Smooth muscle cell (in vitro differentiated cells): ENCODE results near the gene OXER1. TPM values are rescaled to one million over a fixed set of nuclear protein-coding genes. Genes with fewer than 3 reads are reported as not detected.

Experiments
- DNase-seq: peaks from one replicate; lab custom pipeline; 2025; ENCODE audit not compliant: unreplicated experiment; lab: John Stamatoyannopoulos, UW
- H2AFZ ChIP-seq: fragments of 200-600 bp; sonication (generic); 2 replicates; pipeline ENCODE4 v1.6.0; 2016; ENCODE audit warnings: antibody characterized with exemption, low read depth, mild to moderate bottlenecking
- H3F3A ChIP-seq: fragments of 200-600 bp; sonication (generic); 2 replicates; pipeline ENCODE4 v1.6.0; 2017; ENCODE audit warnings: antibody characterized with exemption, low read depth
- H3K27ac ChIP-seq: fragments of 200-600 bp; sonication (generic); 2 replicates; pipeline ENCODE4 v1.5.1; 2016; ENCODE audit warnings: low read depth, mild to moderate bottlenecking
- H3K27me3 ChIP-seq: fragments of 200-600 bp; sonication (generic); 2 replicates; pipeline ENCODE4 v1.6.1; 2016; ENCODE audit warnings: low read depth, mild to moderate bottlenecking
- H3K36me3 ChIP-seq: fragments of 200-600 bp; sonication (generic); 2 replicates; pipeline ENCODE4 v1.5.1; 2016; ENCODE audit warnings: low read depth
- H3K4me1 ChIP-seq: fragments of 200-600 bp; sonication (generic); 2 replicates; pipeline ENCODE4 v1.5.1; 2016; ENCODE audit warnings: low read depth
- H3K4me2 ChIP-seq: fragments of 200-600 bp; sonication (generic); 2 replicates; pipeline ENCODE4 v1.6.0; 2016; ENCODE audit warnings: mild to moderate bottlenecking
- H3K4me3 ChIP-seq: fragments of 200-600 bp; sonication (generic); 2 replicates; pipeline ENCODE4 v1.5.1; 2016; ENCODE audit warnings: mild to moderate bottlenecking
- H3K79me2 ChIP-seq: fragments of 200-600 bp; sonication (generic); 2 replicates; pipeline ENCODE4 v1.6.0; 2016; ENCODE audit warnings: low read depth, mild to moderate bottlenecking
- H3K9ac ChIP-seq: fragments of 200-600 bp; sonication (generic); 2 replicates; pipeline ENCODE4 v1.6.0; 2016; ENCODE audit warnings: low read depth
- H3K9me3 ChIP-seq: fragments of 200-600 bp; sonication (generic); replicated peaks from 2 replicates; pipeline ENCODE4 v1.5.1; 2016; ENCODE audit warnings: low read depth
- H4K20me1 ChIP-seq: fragments of 200-600 bp; sonication (generic); 2 replicates; pipeline ENCODE4 v1.6.0; 2016; ENCODE audit warnings: low read depth
- CTCF ChIP-seq: fragments of 200-600 bp; sonication (generic); IDR thresholded peaks from 2 replicates; pipeline ENCODE4 v1.5.1; 2017; ENCODE audit warnings: borderline replicate concordance, mild to moderate bottlenecking, antibody characterized with exemption; ENCODE audit not compliant: insufficient read depth, poor library complexity, severe bottlenecking
- WGBS: methylation state at CpG from one replicate; pipeline ENCODE4 v1.1.7; 2016; ENCODE audit warnings: low lambda C conversion rate; 5-methylcytosine and 5-hydroxymethylcytosine counted together
- polyA plus RNA-seq: library from polyadenylated mRNA; unstranded; fragments of >200 nt; fragmentation: Nextera tagmentation; extraction: Ambion mirVana; gene quantifications from 2 replicates; pipeline ENCODE4 v1.2.1, GENCODE V29; 2016
- total RNA-seq: library from RNA; depleted of rRNA; stranded (reverse); fragments of >200 nt; gene quantifications from 2 replicates; pipeline ENCODE4 v1.2.3, GENCODE V29; 2014

The OXER1 gene
- total and polyA plus RNA-seq, 2 experiments from 2014 or later: 2.2 TPM; not detected in 1

GRCh38 chr2:42799881-42800280 is 35.9 kb upstream of the OXER1 start:
- no peaks in the 10 kb centered on the region for H3K27me3 ChIP-seq
- H3K4me1 ChIP-seq: no peaks in the 10 kb centered on the region
- H3K79me2 ChIP-seq: no peaks in the 10 kb centered on the region
- H3K36me3 ChIP-seq: no peaks in the 10 kb centered on the region
- H3K9me3 ChIP-seq: no peaks in the 10 kb centered on the region
- H2AFZ ChIP-seq: no peak overlapping the region
- no peak for DNase-seq
- H3K9ac ChIP-seq: no peak overlapping the region
- H3F3A ChIP-seq: no peaks in the 10 kb centered on the region
- no peak for TF ChIP-seq CTCF
- H3K4me2 ChIP-seq: no peak overlapping the region
- no peak overlapping the region for H3K27ac ChIP-seq
- no peak overlapping the region for H3K4me3 ChIP-seq
- WGBS: 79% methylated on average over 4 of the region's 4 CpGs
- H4K20me1 ChIP-seq: no peaks in the 10 kb centered on the region

- TF ChIP-seq CTCF: no peak
- Histone ChIP-seq H3K4me3 (no peak overlapping the region), H3K27me3 (no peaks in the 10 kb centered on the region), H3K36me3 (no peaks in the 10 kb centered on the region), H3F3A (peaks cover 9% of the 10 kb centered on the region), H3K27ac (no peak overlapping the region), H4K20me1 (no peaks in the 10 kb centered on the region), H3K4me1 (peaks cover 11% of the 10 kb centered on the region), H2AFZ (no peak overlapping the region), H3K9ac (no peak overlapping the region), H3K4me2 (no peak overlapping the region), H3K9me3 (no peaks in the 10 kb centered on the region), H3K79me2 (no peaks in the 10 kb centered on the region)
- WGBS: 86% methylated on average over 6 of the region's 6 CpGs
- DNase-seq: no peak
Observed at GRCh38 chr2:42797281-42797680, 33.3 kb upstream of the OXER1 start.

GRCh38 chr2:42796427-42797248 is 32.7 kb upstream of the OXER1 start:
- peak overlapping the region; percentile 2 for H3K4me2 ChIP-seq

More at GRCh38 chr2:42796427-42797248, 32.7 kb upstream of the OXER1 start:
- H2AFZ ChIP-seq: peak overlapping the region; percentile 5
- no peaks in the 10 kb centered on the region for H3K9me3 ChIP-seq
- no peaks in the 10 kb centered on the region for H3K36me3 ChIP-seq
- no peak overlapping the region for H3K4me3 ChIP-seq
- peaks cover 9% of the 10 kb centered on the region for H3F3A ChIP-seq
- TF ChIP-seq CTCF: no peak
- no peaks in the 10 kb centered on the region for H3K27me3 ChIP-seq
- DNase-seq: no peak
- peak overlapping the region; percentile 79 for H3K27ac ChIP-seq
- H3K9ac ChIP-seq: no peak overlapping the region
- no peaks in the 10 kb centered on the region for H4K20me1 ChIP-seq
- H3K79me2 ChIP-seq: no peaks in the 10 kb centered on the region
- H3K4me1 ChIP-seq: peaks cover 11% of the 10 kb centered on the region
- WGBS: 85% methylated on average over 7 of the region's 7 CpGs
